Measurements from ENCODE around the gene LRCH4.

Gene LRCH4, protein sequence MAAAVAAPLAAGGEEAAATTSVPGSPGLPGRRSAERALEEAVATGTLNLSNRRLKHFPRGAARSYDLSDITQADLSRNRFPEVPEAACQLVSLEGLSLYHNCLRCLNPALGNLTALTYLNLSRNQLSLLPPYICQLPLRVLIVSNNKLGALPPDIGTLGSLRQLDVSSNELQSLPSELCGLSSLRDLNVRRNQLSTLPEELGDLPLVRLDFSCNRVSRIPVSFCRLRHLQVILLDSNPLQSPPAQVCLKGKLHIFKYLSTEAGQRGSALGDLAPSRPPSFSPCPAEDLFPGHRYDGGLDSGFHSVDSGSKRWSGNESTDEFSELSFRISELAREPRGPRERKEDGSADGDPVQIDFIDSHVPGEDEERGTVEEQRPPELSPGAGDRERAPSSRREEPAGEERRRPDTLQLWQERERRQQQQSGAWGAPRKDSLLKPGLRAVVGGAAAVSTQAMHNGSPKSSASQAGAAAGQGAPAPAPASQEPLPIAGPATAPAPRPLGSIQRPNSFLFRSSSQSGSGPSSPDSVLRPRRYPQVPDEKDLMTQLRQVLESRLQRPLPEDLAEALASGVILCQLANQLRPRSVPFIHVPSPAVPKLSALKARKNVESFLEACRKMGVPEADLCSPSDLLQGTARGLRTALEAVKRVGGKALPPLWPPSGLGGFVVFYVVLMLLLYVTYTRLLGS

DNA sequence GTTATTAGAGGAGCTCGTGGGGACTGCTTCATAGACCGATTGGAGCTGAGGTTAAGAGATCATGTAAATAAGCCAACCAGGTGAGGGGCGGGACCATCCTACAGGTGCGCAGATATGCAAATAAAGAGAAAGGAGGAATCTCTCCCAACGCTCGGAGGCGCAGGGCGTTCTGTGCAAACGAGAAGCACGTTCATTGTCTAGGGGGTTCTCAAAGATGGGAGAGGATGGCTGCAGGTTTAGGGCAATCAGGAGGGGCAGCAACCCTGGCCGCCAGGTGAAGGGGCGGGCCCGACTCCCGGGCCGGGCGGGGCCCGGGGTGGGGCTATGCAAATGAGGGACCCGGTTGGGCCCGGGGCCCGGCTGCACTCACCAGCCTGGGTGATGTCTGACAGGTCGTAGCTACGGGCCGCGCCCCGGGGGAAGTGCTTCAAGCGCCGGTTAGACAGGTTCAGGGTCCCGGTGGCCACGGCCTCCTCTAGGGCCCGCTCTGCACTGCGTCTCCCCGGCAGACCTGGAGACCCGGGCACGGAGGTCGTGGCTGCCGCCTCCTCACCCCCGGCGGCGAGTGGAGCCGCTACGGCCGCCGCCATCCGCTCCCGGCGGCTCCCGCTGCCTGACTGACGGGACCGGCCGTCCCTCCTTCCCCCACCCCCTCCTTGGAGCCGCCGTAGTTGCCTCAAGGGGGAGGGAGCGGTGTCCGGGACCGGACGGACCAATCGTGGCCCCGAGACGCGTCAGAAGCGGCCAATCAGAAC lies at the start of gene LRCH4:
TSS of gene LRCH4 (minus strand) at position 619 of the 755 bp plus-strand sequence. CDS start at position 590, 29 bp downstream.
- DNase-seq (ENCODE audit: low read depth), result peak; percentile 51

DNA sequence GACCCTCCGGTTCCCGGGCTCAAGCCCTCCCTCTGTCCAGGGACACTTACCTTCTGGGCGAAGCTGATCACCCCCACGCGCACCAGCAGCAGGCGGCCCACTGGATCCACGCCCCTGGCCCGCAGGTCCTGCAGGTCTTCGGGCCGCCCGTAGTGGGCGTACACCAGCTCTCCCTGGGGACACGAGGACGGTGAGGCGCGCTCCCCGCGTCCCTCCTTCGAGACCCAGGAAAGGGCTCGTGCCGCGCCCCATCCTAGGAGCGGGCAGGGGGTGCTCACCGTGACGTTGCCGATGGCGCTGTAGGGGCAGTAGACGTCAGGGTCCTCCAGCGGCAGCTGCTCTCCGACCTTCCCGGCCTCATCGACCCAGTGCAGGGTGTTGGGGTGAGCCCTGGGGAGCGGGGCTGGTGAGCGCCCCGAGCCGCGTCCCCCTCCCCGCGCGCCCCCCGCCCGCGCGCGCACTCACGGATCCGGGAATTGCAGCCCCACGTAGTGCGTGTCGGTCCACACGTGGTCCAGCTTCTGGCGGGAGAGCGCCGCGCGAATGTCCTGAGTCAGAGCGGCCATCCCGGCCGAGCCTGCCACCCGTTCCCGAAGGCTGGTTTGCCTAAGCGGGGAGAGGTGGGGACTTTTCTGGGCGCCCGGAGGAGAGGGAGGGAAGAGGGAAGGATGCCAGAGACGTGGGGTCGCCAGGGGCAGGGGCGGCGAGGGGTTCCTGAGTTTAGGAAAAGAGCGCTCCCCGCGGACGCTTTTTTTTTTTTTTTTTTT lies 47.2 kb upstream of the LRCH4 start:
- DNase-seq (ENCODE audit: low read depth), result peak; percentile 38

DNA sequence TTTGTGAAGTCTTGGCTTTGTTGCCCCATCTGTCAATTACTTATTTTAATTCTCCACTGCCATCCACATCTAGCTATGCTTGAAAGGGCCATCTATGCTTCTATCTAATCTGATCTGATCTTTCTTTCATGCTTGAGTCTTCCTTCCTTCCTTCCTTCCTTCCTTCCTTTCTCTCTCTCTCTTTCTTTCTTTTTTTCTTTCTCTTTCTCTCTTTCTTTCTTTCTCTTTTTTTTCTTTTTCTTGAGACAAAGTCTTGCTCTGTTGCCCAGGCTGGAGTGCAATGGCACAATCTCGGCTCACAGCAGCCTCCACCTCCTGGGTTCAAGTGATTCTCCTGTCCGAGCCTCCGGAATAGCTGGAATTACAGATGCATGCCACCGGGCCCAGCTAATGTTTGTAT lies 44.1 kb upstream of the LRCH4 start:
- DNase-seq (ENCODE audit: low read depth), result no peak

DNA sequence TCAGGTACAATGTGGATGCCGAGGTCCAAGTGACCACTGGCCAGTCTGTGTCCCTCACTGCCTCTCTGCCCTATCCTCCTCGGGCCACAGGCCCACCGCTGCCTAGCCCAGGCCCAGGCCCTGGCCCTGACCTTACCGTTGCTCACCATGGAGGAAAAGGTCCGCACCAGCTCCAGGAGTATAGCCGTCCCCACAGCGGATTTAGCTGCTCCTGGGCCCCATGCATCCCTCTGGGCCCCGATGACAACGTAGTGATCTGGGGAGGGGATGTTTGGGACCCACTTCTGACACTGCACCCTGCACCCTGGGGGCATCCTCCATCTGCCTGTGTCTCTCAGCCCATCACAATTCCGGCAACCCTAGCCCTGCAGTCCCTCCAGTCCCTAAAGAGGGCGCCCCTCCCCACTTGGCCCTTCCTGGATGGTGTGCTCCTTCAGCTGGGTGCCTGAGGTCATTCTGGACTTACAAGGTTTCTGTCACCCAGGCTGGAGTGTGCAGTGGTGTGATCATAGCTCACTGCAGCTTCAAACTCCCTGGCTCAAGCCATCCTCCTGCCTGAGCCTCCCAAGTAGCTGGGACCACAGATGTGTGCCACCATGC lies 43.3 kb upstream of the LRCH4 start:
- no peak for DNase-seq (ENCODE audit: low read depth)

DNA sequence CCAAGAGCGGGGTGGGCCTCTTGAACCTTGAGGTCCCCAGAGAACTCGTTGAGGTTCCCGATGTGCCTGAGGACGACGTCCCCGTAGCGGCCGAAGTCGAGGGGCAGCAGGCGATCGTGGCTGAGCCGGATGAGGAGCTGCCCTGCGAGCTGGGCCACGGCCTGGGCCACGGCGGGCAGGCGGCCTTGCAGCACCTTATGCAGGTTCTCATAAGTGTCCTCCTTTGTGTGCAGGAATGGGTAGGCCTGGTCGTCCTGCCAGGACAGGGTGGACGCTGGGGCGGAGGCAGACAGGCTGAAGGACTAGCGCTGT lies 41.3 kb upstream of the LRCH4 start:
- no peak for DNase-seq (ENCODE audit: low read depth)

DNA sequence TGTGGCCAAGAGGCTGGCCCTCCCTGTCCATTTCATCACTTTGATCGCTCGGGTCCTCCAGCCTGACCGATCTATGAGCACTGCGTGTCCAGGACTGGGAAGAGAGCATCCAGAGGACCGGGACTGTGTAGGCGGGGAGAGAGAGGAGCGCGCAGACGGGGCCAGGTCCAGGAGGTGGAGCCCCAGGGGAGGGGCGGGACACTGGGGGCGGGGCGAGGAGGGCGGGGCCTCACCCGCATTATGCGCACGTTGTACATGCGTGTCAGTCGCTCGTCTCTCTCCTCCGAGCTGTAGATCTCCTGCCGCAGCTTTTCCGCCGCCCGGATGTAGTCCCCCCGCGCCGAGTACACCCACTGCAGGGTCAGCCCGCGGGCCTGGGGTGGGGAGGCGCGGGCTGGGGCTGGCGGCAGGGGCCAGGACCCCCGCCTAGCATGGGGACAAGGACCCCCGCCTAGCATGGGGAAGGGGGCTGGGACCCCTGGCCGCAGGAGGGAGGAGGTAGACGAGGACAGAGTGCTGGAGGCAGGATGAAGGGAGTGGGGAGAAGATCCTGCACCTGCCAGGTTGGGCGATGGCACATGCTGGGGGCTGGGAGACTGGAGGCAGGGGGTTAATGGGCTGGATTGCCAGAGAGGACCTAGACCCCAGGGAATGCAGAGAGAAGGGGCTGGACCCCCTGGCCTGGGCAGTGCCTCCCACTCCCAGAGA lies 40.8 kb upstream of the LRCH4 start:
- DNase-seq (ENCODE audit: low read depth), result peak; percentile 79

DNA sequence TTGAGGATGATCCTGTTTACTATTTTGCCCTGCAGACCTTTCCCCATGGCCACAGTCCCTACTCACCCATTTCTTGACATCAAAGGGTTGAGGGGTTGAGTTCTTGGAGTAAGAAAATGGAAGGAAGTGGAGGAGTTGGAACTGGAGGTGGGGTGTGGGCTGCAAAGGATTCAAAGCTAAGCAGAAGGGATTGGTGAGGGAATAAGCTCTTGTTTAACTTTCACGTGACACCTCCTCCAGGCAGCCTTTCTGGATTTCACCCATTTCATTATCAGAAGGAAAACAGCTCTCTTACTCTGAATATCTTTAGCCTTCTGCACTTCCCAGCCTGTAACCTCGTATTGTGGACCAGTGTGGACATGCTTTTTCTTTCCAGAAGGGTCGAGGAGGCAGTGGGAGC lies 40.1 kb upstream of the LRCH4 start:
- no peak for DNase-seq (ENCODE audit: low read depth)

DNA sequence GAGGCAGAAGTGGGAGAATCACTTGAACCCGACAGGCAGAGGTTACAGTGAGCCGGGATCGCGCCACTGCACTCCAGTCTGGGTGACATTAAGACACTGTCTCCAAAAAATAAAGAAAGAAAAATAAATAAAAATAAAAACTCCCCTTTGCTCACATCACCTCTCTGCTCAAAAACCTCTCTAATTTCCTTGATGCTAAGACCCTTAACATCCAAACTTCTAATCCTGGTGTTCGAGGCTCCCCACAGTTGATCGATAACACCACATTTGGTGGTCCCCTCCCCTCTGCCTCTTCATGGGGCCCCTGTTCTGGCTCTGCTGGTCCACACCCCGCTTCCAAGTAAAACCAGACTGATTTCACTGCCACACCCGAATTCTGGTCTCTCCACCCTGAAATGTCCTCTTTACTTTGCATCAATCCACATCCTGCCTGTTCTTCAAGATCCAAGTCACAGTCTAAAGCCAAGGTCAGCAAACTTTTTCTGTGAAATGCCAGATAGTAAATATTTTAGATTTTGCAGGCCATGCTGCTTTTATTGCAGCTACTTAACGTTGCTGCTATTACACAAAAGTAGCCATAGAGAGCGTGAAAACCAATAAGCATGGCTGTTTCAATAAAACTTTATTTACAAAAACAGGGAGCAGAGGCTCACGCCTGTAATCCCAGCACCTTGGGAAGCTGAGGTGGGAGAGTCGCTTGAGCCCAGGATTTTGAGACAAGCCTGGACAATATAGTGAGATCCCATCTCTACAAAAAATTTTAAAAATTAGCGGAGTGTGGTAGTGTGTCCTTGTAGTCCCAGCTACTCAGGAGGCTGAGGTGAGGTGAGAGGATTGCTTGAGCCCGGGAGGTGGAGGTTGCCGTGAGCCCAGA lies 38.3 kb upstream of the LRCH4 start:
- DNase-seq (ENCODE audit: low read depth), result no peak

DNA sequence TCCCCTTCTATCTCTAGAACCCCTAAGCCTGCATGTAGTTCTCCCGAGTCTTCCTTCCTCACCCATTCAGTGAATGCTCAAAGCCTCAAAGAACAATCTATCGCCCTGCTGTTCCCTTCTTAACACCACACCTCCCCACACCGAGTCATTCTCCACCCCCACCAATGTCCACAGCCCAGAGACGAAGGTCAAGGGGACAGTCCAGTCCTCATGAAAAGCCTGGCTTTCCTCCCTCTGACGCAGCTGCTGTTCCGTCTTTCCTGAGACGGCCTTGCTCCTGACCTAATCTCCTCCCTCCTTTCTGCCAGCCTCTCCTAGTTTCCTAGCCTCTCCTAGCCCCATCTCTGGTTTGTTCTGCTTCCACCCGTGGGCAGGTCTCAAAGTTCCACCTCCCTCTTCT lies 35.6 kb upstream of the LRCH4 start:
- no peak for DNase-seq (ENCODE audit: low read depth)

DNA sequence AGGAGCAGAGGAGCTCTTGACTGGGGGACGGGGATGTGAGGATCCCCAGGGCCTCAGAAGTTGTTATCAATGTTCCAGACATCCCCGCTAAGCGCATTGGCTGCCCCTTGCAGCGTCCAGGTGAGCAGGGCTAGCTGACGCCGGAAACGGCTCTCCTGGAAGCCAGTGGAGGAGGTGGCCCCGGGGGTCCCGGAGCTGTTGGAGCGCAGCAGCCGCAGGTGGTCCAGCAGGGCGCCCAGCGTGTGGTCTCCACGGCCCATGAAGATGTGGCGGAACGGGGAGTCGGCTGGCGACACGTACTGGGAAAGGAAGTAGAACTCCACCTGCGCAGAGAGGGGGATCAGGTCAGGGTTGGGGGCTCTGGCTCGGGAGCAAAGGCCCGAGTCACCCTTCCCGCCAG lies 34.9 kb upstream of the LRCH4 start:
- DNase-seq (ENCODE audit: low read depth), result no peak

DNA sequence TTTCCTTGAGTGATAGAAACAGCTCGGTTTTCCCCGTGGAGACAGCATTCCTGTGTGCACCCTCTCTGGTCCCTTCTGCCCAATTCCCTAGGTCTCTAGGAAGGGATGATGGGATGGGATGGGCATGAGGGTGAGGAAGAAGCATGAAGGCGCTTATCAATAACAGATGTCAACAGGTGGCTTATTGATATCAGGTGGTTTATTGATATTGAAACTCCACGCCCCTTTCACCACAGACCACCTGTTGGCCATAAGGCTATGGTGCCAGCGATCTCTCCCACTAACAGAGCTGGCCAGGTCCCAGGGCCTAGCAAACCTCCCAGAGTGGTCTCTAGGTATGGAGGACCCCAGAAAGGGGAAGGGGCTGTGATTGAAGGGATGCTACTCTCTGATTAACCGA lies 34.3 kb upstream of the LRCH4 start:
- DNase-seq (ENCODE audit: low read depth), result no peak

DNA sequence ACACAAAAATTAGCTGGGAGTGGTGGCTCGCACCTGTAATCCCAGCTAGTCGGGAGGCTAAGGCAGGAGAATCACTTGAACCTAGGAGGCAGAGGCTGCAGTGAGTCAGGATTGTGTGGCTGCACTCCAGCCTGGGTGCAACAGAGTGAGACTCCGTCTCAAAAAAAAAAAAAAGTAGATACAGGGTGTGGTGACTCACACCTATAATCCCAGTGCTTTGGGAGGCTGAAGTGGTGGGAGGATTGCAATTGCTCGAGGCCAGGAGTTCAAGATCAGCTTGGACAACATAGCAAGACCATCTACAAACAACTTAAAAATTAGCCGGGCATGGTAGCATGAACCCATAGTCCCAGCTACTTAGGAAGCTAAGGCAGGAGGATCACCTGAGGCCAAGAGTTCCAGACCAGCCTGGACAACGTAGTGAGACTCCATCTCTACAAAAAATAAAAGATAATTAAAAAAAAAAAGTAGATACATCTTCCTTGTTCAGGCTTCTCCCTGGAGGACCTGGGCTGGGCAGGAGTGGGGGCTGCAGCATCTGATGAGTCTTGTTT lies 28.5 kb upstream of the LRCH4 start:
- DNase-seq (ENCODE audit: low read depth), result no peak

DNA sequence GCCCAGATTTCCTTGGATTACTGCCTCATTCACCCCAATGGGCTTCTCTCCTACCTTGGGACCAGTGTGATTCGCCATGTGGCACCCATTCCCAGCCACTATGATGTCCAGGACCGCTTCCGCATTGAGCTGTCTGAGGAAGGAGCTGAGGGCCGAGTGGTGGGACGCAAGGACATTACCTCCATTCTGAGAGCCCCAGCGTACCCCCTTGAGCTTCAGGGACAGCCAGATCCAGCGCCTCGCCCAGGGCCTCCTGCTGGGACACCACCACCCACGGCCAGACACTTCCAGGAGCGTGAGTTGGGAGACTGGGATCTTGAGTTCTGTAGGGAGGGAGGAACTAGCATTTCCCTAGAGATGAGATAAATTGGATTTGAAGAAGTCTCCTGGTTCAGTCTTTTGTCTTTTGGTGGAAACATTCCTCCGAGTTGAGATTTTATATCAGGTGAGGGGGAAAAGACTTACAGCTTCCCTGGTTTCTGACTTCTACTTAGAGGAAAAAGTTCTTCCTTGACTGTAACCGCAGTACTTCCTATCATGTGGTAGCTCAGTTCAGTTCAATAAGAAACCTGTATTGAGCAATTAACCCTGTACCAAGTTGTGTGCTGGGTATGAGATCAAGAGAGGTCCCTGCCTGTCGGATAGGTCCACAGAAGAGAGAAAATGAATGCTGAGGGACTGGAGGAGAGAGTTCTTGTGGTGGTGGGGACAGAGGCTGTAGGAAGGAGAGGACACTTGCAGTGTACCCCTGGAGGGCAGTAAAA lies 27.7 kb upstream of the LRCH4 start:
- DNase-seq (ENCODE audit: low read depth), result no peak

DNA sequence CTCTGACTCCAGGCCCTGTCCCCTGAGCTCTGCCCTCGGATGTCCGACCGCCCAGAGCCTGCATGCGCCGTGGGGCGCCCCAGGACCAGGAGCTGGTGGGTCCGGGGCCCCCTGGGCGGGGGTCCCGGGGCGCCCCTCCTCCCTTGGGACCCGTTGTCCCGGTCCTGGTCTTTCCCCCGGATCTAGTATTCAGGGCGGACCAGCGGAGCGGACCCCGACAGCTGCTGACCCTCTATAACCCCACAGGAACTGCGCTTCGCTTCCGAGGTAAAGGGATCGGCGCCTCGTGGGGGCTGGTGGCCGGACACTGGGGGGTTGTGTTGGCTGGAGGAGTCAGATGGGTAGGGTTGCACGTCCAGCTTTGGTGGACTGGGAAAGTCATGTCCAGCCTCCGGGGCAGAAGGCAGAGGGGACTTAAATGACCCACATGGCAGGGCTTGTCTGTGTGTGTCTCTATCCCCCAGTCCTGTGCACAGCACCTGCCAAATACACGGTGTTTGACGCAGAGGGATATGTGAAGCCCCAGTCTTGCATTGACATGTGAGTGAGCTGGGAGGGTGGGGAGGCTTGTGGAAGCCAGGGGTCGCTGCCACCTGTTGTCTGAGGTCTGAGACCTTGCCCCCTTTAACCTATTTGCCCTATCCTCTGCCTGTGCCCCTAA lies 26.9 kb upstream of the LRCH4 start:
- no peak for DNase-seq (ENCODE audit: low read depth)

DNA sequence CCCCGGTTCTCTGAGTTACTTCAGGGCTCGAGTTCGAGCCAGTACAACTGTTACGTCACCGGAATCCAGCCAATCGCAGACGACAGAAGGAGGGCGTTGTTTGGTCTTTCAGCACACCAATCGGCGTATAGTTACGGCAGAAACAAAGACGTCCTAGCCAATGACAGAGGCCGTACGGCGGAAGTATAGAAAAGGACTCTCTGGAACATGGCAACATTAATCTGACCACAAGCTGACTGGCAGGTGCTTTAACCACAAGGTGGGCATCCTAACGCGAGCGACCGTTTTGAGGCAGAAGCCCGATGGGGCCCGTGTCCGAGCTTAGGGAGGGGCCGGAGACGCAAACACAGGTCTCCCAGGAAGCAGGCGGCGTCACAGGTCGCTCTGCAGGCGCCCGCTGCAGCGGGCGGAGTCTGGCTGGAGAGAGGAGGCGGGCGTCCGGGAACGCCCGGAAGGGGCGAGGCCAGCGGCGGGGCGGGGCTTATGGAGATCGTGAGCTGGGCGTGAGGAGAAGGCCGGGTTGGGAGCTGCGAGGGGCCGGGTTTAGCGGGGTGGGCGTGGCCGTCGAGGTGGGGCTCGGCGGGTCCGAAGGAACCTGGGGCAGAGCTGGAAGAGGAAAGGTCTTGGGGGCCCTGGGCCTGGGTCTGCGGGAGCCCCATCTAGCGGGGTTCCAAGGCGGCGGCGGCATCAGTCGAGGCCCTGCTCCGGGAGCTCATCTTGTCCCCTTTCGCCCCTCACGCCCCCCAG lies 26.2 kb upstream of the LRCH4 start, which contains the start of gene MOSPD3:
TSS of gene MOSPD3 (plus strand) at position 558 of the 747 bp plus-strand sequence. CDS start 252 bp downstream, outside the sequence.
- DNase-seq (ENCODE audit: low read depth), result peak; percentile 98

DNA sequence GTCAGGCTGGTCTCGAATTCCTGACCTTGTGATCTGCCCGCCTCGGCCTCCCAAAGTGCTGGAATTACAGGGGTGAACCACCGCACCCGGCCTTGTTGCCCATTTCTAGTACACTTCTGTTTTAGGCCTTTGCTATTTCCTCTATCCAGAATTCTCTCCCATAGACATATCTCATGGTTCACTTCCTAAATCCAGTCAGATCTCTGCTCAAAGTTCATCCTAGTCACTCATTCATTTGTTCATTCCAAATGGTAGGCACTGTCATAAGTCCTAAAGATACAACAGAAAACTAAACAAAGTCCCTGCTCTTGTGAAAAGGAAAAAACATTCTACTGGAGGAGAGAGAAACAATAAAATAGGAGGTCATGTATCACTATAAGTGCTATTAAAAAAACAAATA lies 24.0 kb upstream of the LRCH4 start:
- DNase-seq (ENCODE audit: low read depth), result no peak

DNA sequence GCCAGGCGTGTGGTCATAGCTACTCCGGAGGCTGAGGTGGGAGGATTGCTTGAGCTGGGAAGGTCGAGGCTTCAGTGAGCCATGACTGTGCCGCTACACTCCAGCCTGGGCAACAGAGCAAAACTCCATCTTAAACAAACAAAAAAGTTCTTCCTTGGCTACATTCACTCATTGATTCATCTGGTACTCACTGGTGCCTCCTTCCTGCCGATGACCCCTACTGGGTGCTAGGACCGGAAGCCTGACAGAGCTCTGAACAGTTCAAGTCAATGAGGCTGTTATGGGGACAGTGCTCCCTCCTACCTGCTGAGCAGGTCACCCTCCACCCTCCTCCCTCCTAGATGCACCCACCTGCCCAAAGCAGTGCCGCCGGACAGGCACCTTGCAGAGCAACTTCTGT lies 21.2 kb upstream of the LRCH4 start:
- no peak for DNase-seq (ENCODE audit: low read depth)

DNA sequence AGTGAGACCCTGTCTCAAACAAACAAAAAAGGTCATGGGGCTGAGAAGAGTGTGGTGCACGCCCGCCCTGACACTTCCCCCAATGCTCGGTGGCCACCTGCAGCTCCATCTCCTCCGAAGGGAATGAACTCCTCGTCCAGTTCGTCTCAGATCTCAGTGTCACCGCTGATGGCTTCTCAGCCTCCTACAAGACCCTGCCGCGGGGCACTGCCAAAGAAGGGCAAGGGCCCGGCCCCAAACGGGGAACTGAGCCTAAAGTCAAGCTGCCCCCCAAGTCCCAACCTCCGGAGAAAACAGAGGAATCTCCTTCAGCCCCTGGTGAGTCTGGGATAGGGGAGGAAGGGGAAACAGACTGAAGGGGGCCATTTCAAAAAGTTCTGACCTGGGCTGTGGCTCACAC lies 20.4 kb upstream of the LRCH4 start:
- DNase-seq (ENCODE audit: low read depth), result no peak
